HL-60 (cell line): ENCODE data around the gene RSPO1.

Experiments
- DNase-seq, 2 experiments: peaks; one replicate each; pipeline ENCODE4 v3.0.0-alpha.2; 2010 to 2020; ENCODE audit warnings: low read depth in 1 of 2, low spot score in 1 of 2
- H3K27ac ChIP-seq: fragments of 250-450 bp; sonication (Bioruptor Pico); replicated peaks from 2 replicates; pipeline ENCODE4 v1.5.1; 2020; ENCODE audit warnings: mild to moderate bottlenecking, moderate library complexity
- H3K27me3 ChIP-seq: fragments of 250-450 bp; sonication (Bioruptor Pico); 2 replicates; pipeline ENCODE4 v1.5.1; 2021; ENCODE audit warnings: mild to moderate bottlenecking, moderate library complexity; ENCODE audit not compliant: insufficient read depth, poor library complexity, severe bottlenecking
- H3K4me3 ChIP-seq: replicated peaks from 2 replicates; pipeline ENCODE4 v1.5.1; 2011; ENCODE audit warnings: mild to moderate bottlenecking, control low read depth, low read length; ENCODE audit not compliant: insufficient read depth
- CTCF ChIP-seq: IDR thresholded peaks from one replicate; pipeline ENCODE4 v1.5.1; 2011; ENCODE audit warnings: low read length, control low read depth, inconsistent platforms; ENCODE audit not compliant: insufficient read depth
- GABPA ChIP-seq: IDR thresholded peaks from 2 replicates; pipeline ENCODE4 v1.6.1; 2012; ENCODE audit warnings: low read depth
- POLR2AphosphoS5 ChIP-seq: IDR thresholded peaks from 2 replicates; pipeline ENCODE4 v1.6.1; 2012; ENCODE audit warnings: low read depth
- REST ChIP-seq: IDR thresholded peaks from 2 replicates; pipeline ENCODE4 v1.6.1; 2012; ENCODE audit warnings: low read depth; ENCODE audit not compliant: insufficient replicate concordance
- SPI1 ChIP-seq: IDR thresholded peaks from 2 replicates; pipeline ENCODE4 v1.6.1; 2012; ENCODE audit warnings: low read depth, mild to moderate bottlenecking, borderline replicate concordance

The RSPO1 gene

GRCh38 chr1:37660664-37661063 lies 26.0 kb upstream of the RSPO1 start:
- no peak for DNase-seq

GRCh38 chr1:37658486-37658885 lies 23.8 kb upstream of the RSPO1 start:
- no peak for DNase-seq
- H3K27me3 ChIP-seq: no peaks in the 10 kb centered on the region
- no peak overlapping the region for H3K4me3 ChIP-seq
- TF ChIP-seq GABPA (no peak), REST (no peak), POLR2AphosphoS5 (no peak), CTCF (no peak), SPI1 (no peak)
- H3K27ac ChIP-seq: no peak overlapping the region

More at GRCh38 chr1:37660664-37661063, 26.0 kb upstream of the RSPO1 start:
- H3K4me3 ChIP-seq: no peak overlapping the region
- H3K27me3 ChIP-seq: no peaks in the 10 kb centered on the region
- TF ChIP-seq POLR2AphosphoS5 (no peak), SPI1 (no peak), REST (no peak), GABPA (no peak), CTCF (no peak)
- H3K27ac ChIP-seq: no peak overlapping the region

- Histone ChIP-seq H3K27me3 (no peaks in the 10 kb centered on the region), H3K27ac (no peak overlapping the region), H3K4me3 (no peak overlapping the region)
- TF ChIP-seq SPI1: no peak
- TF ChIP-seq CTCF: no peak
- no peak for TF ChIP-seq REST
- DNase-seq: no peak
These were observed 23.1 kb upstream of the RSPO1 start for GRCh38 chr1:37657620-37658412.
